IMR-90 (cell line): ENCODE measurements around the gene MAPRE3. TPM values are rescaled to one million over a fixed set of nuclear protein-coding genes. Genes with fewer than 3 reads are reported as not detected.

Experiments used
- ATAC-seq: fragments of 200-7000 bp; cut with Tn5 transposase; 2 replicates; pipeline ENCODE4 v1.9.1; 2020; ENCODE audit warnings: low read depth, mild to moderate bottlenecking, moderate library complexity
- BruUV-seq: library from RNA; stranded (reverse); fragments of 400-500 nt; replicated peaks from 2 replicates; lab custom pipeline; 2021; lab: Mats Ljungman, UMichigan
- CTCF ChIA-PET: fragments of 300-600 bp; formaldehyde crosslinking; extraction: SDS; loops from one replicate; lab custom pipeline; 2021; ENCODE audit warnings: antibody characterized with exemption; lab: Yijun Ruan, JAX
- POLR2A ChIA-PET: fragments of 300-600 bp; sonication (Branson Sonifier 250); formaldehyde crosslinking; loops from one replicate; lab custom pipeline; 2022; ENCODE audit warnings: antibody characterized with exemption; ENCODE audit not compliant: unreplicated experiment; lab: Charles Lee
- DNase-seq: peaks from one replicate; pipeline ENCODE4 v3.0.0; 2013
- H2AFZ ChIP-seq: replicated peaks from 2 replicates; pipeline ENCODE3; 2013; ENCODE audit warnings: low read length, mild to moderate bottlenecking; ENCODE audit not compliant: poor library complexity
- H2AK5ac ChIP-seq: 2 replicates; pipeline ENCODE4 v1.6.1; 2013; ENCODE audit warnings: low read depth, low read length, inconsistent platforms
- H2AK9ac ChIP-seq: replicated peaks from 2 replicates; pipeline ENCODE3; 2013; ENCODE audit warnings: mild to moderate bottlenecking, low read depth, low read length, moderate library complexity; ENCODE audit not compliant: poor library complexity
- H2BK120ac ChIP-seq: 2 replicates; pipeline ENCODE4 v1.6.1; 2013; ENCODE audit warnings: low read depth, low read length, inconsistent platforms
- H2BK15ac ChIP-seq: 3 replicates; pipeline ENCODE4 v1.6.1; 2013; ENCODE audit warnings: low read depth, low read length, inconsistent platforms
- H2BK20ac ChIP-seq: 2 replicates; pipeline ENCODE4 v1.6.1; 2013; ENCODE audit warnings: low read depth, mild to moderate bottlenecking, inconsistent platforms, low read length, moderate library complexity
- H2BK5ac ChIP-seq: 2 replicates; pipeline ENCODE4 v1.6.1; 2013; ENCODE audit warnings: mild to moderate bottlenecking, low read depth, low read length, inconsistent platforms; ENCODE audit not compliant: poor library complexity, severe bottlenecking
- H3K14ac ChIP-seq: replicated peaks from 2 replicates; pipeline ENCODE4 v1.6.1; 2013; ENCODE audit warnings: low read depth, low read length, inconsistent platforms
- H3K18ac ChIP-seq: 2 replicates; pipeline ENCODE4 v1.6.1; 2013; ENCODE audit warnings: low read depth, low read length, control low read depth
- H3K23ac ChIP-seq: 2 replicates; pipeline ENCODE4 v1.6.1; 2013; ENCODE audit warnings: low read depth, low read length, inconsistent platforms
- H3K27ac ChIP-seq: 2 replicates; pipeline ENCODE4 v1.5.1; 2013; ENCODE audit warnings: mild to moderate bottlenecking, control low read depth, low read length; ENCODE audit not compliant: insufficient read depth
- H3K27me3 ChIP-seq: 2 replicates; pipeline ENCODE4 v1.6.1; 2013; ENCODE audit warnings: low read length; ENCODE audit not compliant: control insufficient read depth, insufficient read depth
- H3K36me3 ChIP-seq: 2 replicates; pipeline ENCODE4 v1.6.1; 2013; ENCODE audit warnings: low read length, mixed read lengths; ENCODE audit not compliant: control insufficient read depth, insufficient read depth
- H3K4ac ChIP-seq: 2 replicates; pipeline ENCODE4 v1.6.1; 2013; ENCODE audit warnings: low read depth, low read length, inconsistent platforms
- H3K4me1 ChIP-seq: 2 replicates; pipeline ENCODE4 v1.6.1; 2013; ENCODE audit warnings: low read length, mixed read lengths; ENCODE audit not compliant: control insufficient read depth, insufficient read depth
- H3K4me2 ChIP-seq: 2 replicates; pipeline ENCODE4 v1.6.1; 2013; ENCODE audit warnings: low read depth, mild to moderate bottlenecking, control low read depth, low read length, moderate library complexity
- H3K4me3 ChIP-seq: 2 replicates; pipeline ENCODE4 v1.5.1; 2013; ENCODE audit warnings: low read depth, mild to moderate bottlenecking, control low read depth, low read length, moderate library complexity; ENCODE audit not compliant: insufficient read depth
- H3K56ac ChIP-seq: 2 replicates; pipeline ENCODE4 v1.6.1; 2013; ENCODE audit warnings: low read length, inconsistent platforms; ENCODE audit not compliant: insufficient read depth; ENCODE audit errors: extremely low read depth
- H3K79me1 ChIP-seq, 2 experiments: 2 replicates each; pipeline ENCODE4 v1.6.1; 2013; ENCODE audit warnings: low read length in 2 of 2, inconsistent platforms in 1 of 2, low read depth in 1 of 2
- H3K9ac ChIP-seq: 2 replicates; pipeline ENCODE4 v1.6.1; 2013; ENCODE audit warnings: low read depth, low read length, control low read depth
- H3K9me1 ChIP-seq: 2 replicates; pipeline ENCODE4 v1.6.1; 2013; ENCODE audit warnings: low read length, inconsistent platforms; ENCODE audit not compliant: insufficient read depth
- H3K9me3 ChIP-seq: 2 replicates; pipeline ENCODE4 v1.6.1; 2013; ENCODE audit warnings: low read length; ENCODE audit not compliant: control insufficient read depth, insufficient read depth
- H4K20me1 ChIP-seq: 2 replicates; pipeline ENCODE4 v1.6.1; 2013; ENCODE audit warnings: low read length, inconsistent platforms; ENCODE audit not compliant: insufficient read depth
- H4K5ac ChIP-seq: 2 replicates; pipeline ENCODE4 v1.6.1; 2013; ENCODE audit warnings: mild to moderate bottlenecking, low read depth, low read length, control low read depth
- H4K8ac ChIP-seq, 2 experiments: 2 replicates each; pipeline ENCODE4 v1.6.1; 2013; ENCODE audit warnings: low read depth in 2 of 2, low read length in 2 of 2, control low read depth in 1 of 2, inconsistent platforms in 1 of 2
- H4K91ac ChIP-seq: 2 replicates; pipeline ENCODE4 v1.6.1; 2013; ENCODE audit warnings: low read depth, low read length, inconsistent platforms; ENCODE audit not compliant: insufficient read depth
- CHD1 ChIP-seq: IDR thresholded peaks from 2 replicates; pipeline ENCODE4 v1.6.1; 2012; ENCODE audit warnings: low read depth, low read length, improper control_type of control experiment
- FOS ChIP-seq: fragments of 150-350 bp; IDR thresholded peaks from 2 replicates; pipeline ENCODE4 v1.6.1; 2016; ENCODE audit warnings: low read depth, low read length
- MAFK ChIP-seq: IDR thresholded peaks from 2 replicates; pipeline ENCODE4 v1.6.1; 2012; ENCODE audit warnings: low read depth, low read length, improper control_type of control experiment
- MAZ ChIP-seq: IDR thresholded peaks from 2 replicates; pipeline ENCODE4 v1.6.1; 2012; ENCODE audit warnings: low read depth, mild to moderate bottlenecking, low read length, improper control_type of control experiment, moderate library complexity, borderline replicate concordance
- POLR2A ChIP-seq: IDR thresholded peaks from 2 replicates; pipeline ENCODE4 v1.6.1; 2012; ENCODE audit warnings: mild to moderate bottlenecking, low read depth, low read length
- RAD21 ChIP-seq: IDR thresholded peaks from 2 replicates; pipeline ENCODE4 v1.6.1; 2012; ENCODE audit warnings: low read length, improper control_type of control experiment
- WGBS, 2 experiments: methylation state at CpG; one replicate each; pipeline versions ENCODE4 v1.1.5 to v1.1.7; 2013; ENCODE audit warnings: missing lambda C conversion rate in 2 of 2; ENCODE audit not compliant: insufficient read length in 1 of 2; ENCODE audit errors: extremely low coverage in 2 of 2; 5-methylcytosine and 5-hydroxymethylcytosine counted together
- dilution Hi-C: fragments of 300-500 bp; cut with HindIII; formaldehyde crosslinking; loops from one replicate; pipeline ENCODE4 v1.14.3; 2018; ENCODE audit warnings: low sequenced_read_pairs; ENCODE audit not compliant: unreplicated experiment
- in situ Hi-C: fragments of 300-500 bp; cut with MboI; formaldehyde crosslinking; loops from 3 replicates; pipeline ENCODE4 v1.14.3; 2019; ENCODE audit warnings: low sequenced_read_pairs, inconsistent platforms, mixed read lengths
- intact Hi-C: fragments of 100-400 bp; cut with micrococcal nuclease; formaldehyde crosslinking; loops from 2 replicates; pipeline ENCODE4 v1.10.0; 2022
- polyA plus RNA-seq, 3 experiments: library from polyadenylated mRNA; depleted of rRNA; stranded (reverse); fragments of >200 nt; gene quantifications; 2 replicates each; pipeline ENCODE4 v1.2.3, GENCODE V29; 2012; ENCODE audit warnings: low replicate concordance in 1 of 3
- total RNA-seq: library from RNA; depleted of rRNA; stranded (reverse); fragments of >200 nt; gene quantifications from 2 replicates; pipeline ENCODE4 v1.2.3, GENCODE V29; 2012

Gene MAPRE3
- total and polyA plus RNA-seq, 2 of the 4 experiments (the other 2 are of a cell fraction) = 1.8 to 20.3 TPM

DNA sequence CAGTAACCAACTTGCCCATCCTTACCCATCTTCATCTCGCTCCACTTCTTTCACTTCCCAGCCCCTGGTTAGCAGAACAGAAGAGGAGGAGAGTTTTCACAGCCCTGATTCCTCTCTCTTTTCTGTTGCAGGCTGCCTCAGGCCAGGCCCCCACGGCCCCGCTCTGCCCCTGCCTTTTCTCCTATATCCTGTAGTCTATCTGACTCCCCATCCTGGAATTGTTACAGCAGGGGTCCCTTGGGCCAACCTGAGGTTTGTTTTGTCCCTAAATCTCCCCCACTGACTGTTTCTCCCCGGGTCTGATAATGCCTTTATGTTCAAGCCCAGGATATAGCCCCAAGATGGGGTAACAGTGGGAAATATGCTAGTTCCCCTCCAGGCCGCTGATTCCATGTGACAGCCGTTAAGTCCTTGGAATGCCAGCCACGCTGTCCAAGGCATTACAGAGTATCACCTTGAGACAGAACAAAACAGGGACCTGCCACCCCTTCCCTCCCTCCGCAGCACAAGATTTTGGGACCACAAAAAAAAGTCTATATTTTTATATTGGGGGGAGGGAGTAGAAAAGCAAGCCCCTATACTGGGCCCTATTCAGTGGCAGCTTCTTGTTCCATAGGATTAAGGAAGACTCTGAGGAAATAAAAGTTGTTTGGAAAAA lies 99.7 kb downstream of the MAPRE3 start:
- DNase-seq (no peak), ATAC-seq (no peak)
- Histone ChIP-seq H3K56ac (peak overlapping the region; percentile 90; the same call in 1 of the 2 replicates), H3K18ac (no peak overlapping the region), H3K9ac (peak overlapping the region; percentile 99), H3K36me3 (peaks cover 32% of the 10 kb centered on the region), H3K4me2 (peak overlapping the region; percentile 99), H2BK20ac (no peak overlapping the region), H3K14ac (peak overlapping the region; percentile 100), H2BK15ac (no peak overlapping the region), H2BK120ac (no peak overlapping the region), H2AK9ac (peak overlapping the region; percentile 98), H2AK5ac (peak overlapping the region; percentile 61; the same call in 1 of the 2 replicates), H4K5ac (no peak overlapping the region), H3K9me1 (peaks cover 27% of the 10 kb centered on the region), H3K4me1 (peaks cover 32% of the 10 kb centered on the region), H2AFZ (no peak overlapping the region), H3K79me1 (peaks cover 42 to 58% of the 10 kb centered on the region in 2 experiments), H3K23ac (peak overlapping the region; percentile 100), H4K20me1 (peaks cover 20% of the 10 kb centered on the region), H3K27me3 (no peaks in the 10 kb centered on the region), H3K4me3 (peak overlapping the region; percentile 86), H3K9me3 (no peaks in the 10 kb centered on the region), H2BK5ac (no peak overlapping the region), H3K27ac (peak overlapping the region; percentile 27), H4K91ac (no peak overlapping the region), H3K4ac (peak overlapping the region; percentile 99), H4K8ac (peak overlapping the region in 1 of 2 experiments; percentile 27; a peak in 2 of 4 replicates)
- ChIA-PET POLR2A (interaction anchor here (0.5 to 1.0 kb wide), 2 partner anchors 11 to 123 kb away, joined by 3 to 5 read pairs; no protein-coding TSS in a partner anchor), CTCF (no interaction called here)
- intact Hi-C loops (loop anchor here (2.0 to 5.0 kb wide), 2 partner anchors 19 to 108 kb away; partner anchors contain the start of gene AGBL5), in situ Hi-C loops (no loop called here), dilution Hi-C loops (no loop called here)
- WGBS, 2 experiments = no CpG with 5 or more reads among the region's 8 CpGs
- BruUV-seq = no TSS peak
- TF ChIP-seq MAFK (no peak), FOS (no peak), POLR2A (no peak), MAZ (no peak), CHD1 (no peak), RAD21 (no peak)
